HepG2 (cell line): Measurements from ENCODE around the gene TADA2B. TPM values are rescaled to one million over a fixed set of nuclear protein-coding genes. Genes with fewer than 3 reads are reported as not detected.
A peak's percentile ranks its signal among the peaks of the same experiment; 100 is the strongest.

ENCODE experiments used
- ASH2L ChIP-seq: fragments of 300-600, 200-600 bp; sonication (generic); IDR thresholded peaks from 2 replicates; pipeline ENCODE4 v1.7.0; 2017; ENCODE audit warnings: low read depth, mild to moderate bottlenecking, moderate library complexity, mixed read lengths, low read length; ENCODE audit not compliant: insufficient read length
- CENPBD1 ChIP-seq: sonication (generic); formaldehyde crosslinking; IDR thresholded peaks from 2 replicates; pipeline ENCODE4 v1.8.0; 2022; ENCODE audit warnings: missing genetic modification reagents, low read depth, mild to moderate bottlenecking, borderline replicate concordance
- FOXK1 ChIP-seq: sonication (generic); formaldehyde crosslinking; IDR thresholded peaks from 2 replicates; pipeline ENCODE4 v1.4.0; 2020; ENCODE audit warnings: low read depth, missing genetic modification reagents, borderline replicate concordance
- ISL2 ChIP-seq: sonication (generic); formaldehyde crosslinking; IDR thresholded peaks from 2 replicates; pipeline ENCODE4 v1.5.0; 2020; ENCODE audit warnings: missing genetic modification reagents
- JUNB ChIP-seq: sonication (generic); formaldehyde crosslinking; IDR thresholded peaks from 2 replicates; pipeline ENCODE4 v1.8.0; 2022; ENCODE audit warnings: missing genetic modification reagents, mild to moderate bottlenecking, borderline replicate concordance
- KDM6A ChIP-seq: IDR thresholded peaks from 2 replicates; pipeline ENCODE4 v1.6.1; 2016; ENCODE audit warnings: low read depth
- MAFK ChIP-seq, 2 experiments: IDR thresholded peaks in 1 of 2; conservative IDR thresholded peaks in 1 of 2; 2 replicates each; pipeline ENCODE4 v1.6.1; 2011; ENCODE audit warnings: improper control_type of control experiment in 2 of 2, low read length in 2 of 2
- MBD4 ChIP-seq: IDR thresholded peaks from 2 replicates; pipeline ENCODE4 v1.6.1; 2012; ENCODE audit warnings: low read length, inconsistent platforms, borderline replicate concordance
- PCBP2 ChIP-seq: fragments of 200-400 bp; formaldehyde crosslinking; optimal IDR thresholded peaks from 2 replicates; pipeline ENCODE3; 2018; ENCODE audit warnings: low read length, low read depth; ENCODE audit not compliant: poor library complexity, severe bottlenecking
- PHF20 ChIP-seq: sonication (generic); formaldehyde crosslinking; IDR thresholded peaks from 2 replicates; pipeline ENCODE4 v1.5.0; 2020; ENCODE audit warnings: mild to moderate bottlenecking, missing genetic modification reagents
- RBFOX2 ChIP-seq: fragments of 200-400 bp; formaldehyde crosslinking; IDR thresholded peaks from 2 replicates; pipeline ENCODE4 v1.6.1; 2017; ENCODE audit warnings: low read depth, mild to moderate bottlenecking, low read length
- RFXAP ChIP-seq: sonication (generic); formaldehyde crosslinking; IDR thresholded peaks from 2 replicates; pipeline ENCODE4 v1.4.0; 2020; ENCODE audit warnings: missing genetic modification reagents, borderline replicate concordance
- SAFB2 ChIP-seq: sonication (generic); formaldehyde crosslinking; IDR thresholded peaks from 2 replicates; pipeline ENCODE4 v1.5.1; 2020; ENCODE audit warnings: missing genetic modification reagents, low read depth, mild to moderate bottlenecking, borderline replicate concordance
- SMAD9 ChIP-seq: sonication (generic); formaldehyde crosslinking; IDR thresholded peaks from 2 replicates; pipeline ENCODE4 v1.5.1; 2020; ENCODE audit warnings: mild to moderate bottlenecking, missing genetic modification reagents
- THYN1 ChIP-seq: sonication (generic); formaldehyde crosslinking; IDR thresholded peaks from 2 replicates; pipeline ENCODE4 v1.8.1; 2023; ENCODE audit warnings: low read depth, mild to moderate bottlenecking, moderate library complexity, missing genetic modification reagents, borderline replicate concordance
- TOPORS ChIP-seq: sonication (generic); formaldehyde crosslinking; IDR thresholded peaks from 2 replicates; pipeline ENCODE4 v1.8.0; 2023; ENCODE audit warnings: mild to moderate bottlenecking, missing genetic modification reagents
- ZC3H13 ChIP-seq: sonication (generic); formaldehyde crosslinking; IDR thresholded peaks from 2 replicates; pipeline ENCODE4 v1.8.1; 2023; ENCODE audit warnings: mild to moderate bottlenecking, missing genetic modification reagents, moderate library complexity
- ZNF121 ChIP-seq: sonication (generic); formaldehyde crosslinking; IDR thresholded peaks from 2 replicates; pipeline ENCODE4 v1.5.0; 2020; ENCODE audit warnings: mild to moderate bottlenecking, missing genetic modification reagents
- ZNF224 ChIP-seq: sonication (generic); formaldehyde crosslinking; IDR thresholded peaks from 2 replicates; pipeline ENCODE4 v1.5.0; 2020; ENCODE audit warnings: mild to moderate bottlenecking, missing genetic modification reagents
- ZNF234 ChIP-seq: sonication (generic); formaldehyde crosslinking; conservative IDR thresholded peaks from 2 replicates; pipeline ENCODE4 v1.5.1; 2020; ENCODE audit warnings: mild to moderate bottlenecking, missing genetic modification reagents
- ZNF263 ChIP-seq: sonication (generic); formaldehyde crosslinking; IDR thresholded peaks from 2 replicates; pipeline ENCODE4 v1.4.0; 2020; ENCODE audit warnings: missing genetic modification reagents
- ZNF383 ChIP-seq: sonication (generic); formaldehyde crosslinking; IDR thresholded peaks from 2 replicates; pipeline ENCODE4 v1.4.0; 2020; ENCODE audit warnings: missing genetic modification reagents, mild to moderate bottlenecking, borderline replicate concordance
- ZNF431 ChIP-seq: sonication (generic); formaldehyde crosslinking; IDR thresholded peaks from 2 replicates; pipeline ENCODE4 v1.9.0; 2022; ENCODE audit warnings: missing genetic modification reagents, low read depth, mild to moderate bottlenecking, borderline replicate concordance
- ZNF660 ChIP-seq: sonication (generic); formaldehyde crosslinking; IDR thresholded peaks from 2 replicates; pipeline ENCODE4 v1.5.1; 2020; ENCODE audit warnings: mild to moderate bottlenecking, low read depth, missing genetic modification reagents, borderline replicate concordance
- polyA plus RNA-seq, 8 experiments: library from polyadenylated mRNA; depleted of rRNA in 3 of 8; stranded (reverse) in 7 of 8; unstranded in 1 of 8; fragments of >200 nt; fragmentation: Illumina TruSeq in 4 of 8; extraction: Trizol in 4 of 8; gene quantifications; 2 replicates each; pipeline versions ENCODE4 v1.2.1 to v1.2.3, GENCODE V29; 2011 to 2016; ENCODE audit warnings: low read depth in 4 of 8, missing spikeins in 1 of 8, mixed read lengths in 1 of 8; ENCODE audit not compliant: insufficient read depth in 1 of 8
- total RNA-seq, 5 experiments: library from RNA; depleted of rRNA; stranded (reverse); fragments of >200 nt; fragmentation: Illumina TruSeq; extraction: Trizol; gene quantifications; 2 replicates each; pipeline ENCODE4 v1.2.3, GENCODE V29; 2016; ENCODE audit warnings: low read depth in 1 of 5
- TF ChIP-seq, protein P1 (sequence below): sonication (generic); formaldehyde crosslinking; IDR thresholded peaks from 2 replicates; pipeline ENCODE4 v1.4.0; 2020; ENCODE audit warnings: low read depth, mild to moderate bottlenecking, missing genetic modification reagents
- TF ChIP-seq, protein P2 (sequence below): sonication (generic); formaldehyde crosslinking; IDR thresholded peaks from 2 replicates; pipeline ENCODE4 v1.9.0; 2021; ENCODE audit warnings: missing genetic modification reagents, borderline replicate concordance

TADA2B gene
- total and polyA plus RNA-seq, 2 of the 13 experiments (the other 11 are each of a cell fraction or from before 2014, with no cell fraction given), result 4.6 to 8.9 TPM

- no peak for TF ChIP-seq CENPBD1 (CRISPR knock-in tag)
- TF ChIP-seq ASH2L, result no peak
- TF ChIP-seq RFXAP (CRISPR knock-in tag), result peak; percentile 98
- TF ChIP-seq KDM6A (CRISPR knock-in tag), result no peak
- no peak for TF ChIP-seq ZNF234 (CRISPR knock-in tag)
- TF ChIP-seq SMAD9, result no peak
- TF ChIP-seq ZNF383 (CRISPR knock-in tag), result no peak
- peak; percentile 73 for TF ChIP-seq ZNF121 (CRISPR knock-in tag)
- no peak for TF ChIP-seq PCBP2
- TF ChIP-seq ISL2 (CRISPR knock-in tag), result no peak
- no peak for TF ChIP-seq TOPORS (CRISPR knock-in tag)
- no peak for TF ChIP-seq ZNF224 (CRISPR knock-in tag)
- TF ChIP-seq MAFK (conservative IDR thresholded peaks at IDR 0.05 in 1 of 2, IDR thresholded peaks at IDR 0.05 in 1 of 2; ENCODE audit: low read length in 2 of 2), result no peak
- TF ChIP-seq ZC3H13, result no peak
- TF ChIP-seq, protein P1, sequence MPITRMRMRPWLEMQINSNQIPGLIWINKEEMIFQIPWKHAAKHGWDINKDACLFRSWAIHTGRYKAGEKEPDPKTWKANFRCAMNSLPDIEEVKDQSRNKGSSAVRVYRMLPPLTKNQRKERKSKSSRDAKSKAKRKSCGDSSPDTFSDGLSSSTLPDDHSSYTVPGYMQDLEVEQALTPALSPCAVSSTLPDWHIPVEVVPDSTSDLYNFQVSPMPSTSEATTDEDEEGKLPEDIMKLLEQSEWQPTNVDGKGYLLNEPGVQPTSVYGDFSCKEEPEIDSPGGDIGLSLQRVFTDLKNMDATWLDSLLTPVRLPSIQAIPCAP, result no peak
- TF ChIP-seq JUNB, result no peak
- TF ChIP-seq, protein P2, sequence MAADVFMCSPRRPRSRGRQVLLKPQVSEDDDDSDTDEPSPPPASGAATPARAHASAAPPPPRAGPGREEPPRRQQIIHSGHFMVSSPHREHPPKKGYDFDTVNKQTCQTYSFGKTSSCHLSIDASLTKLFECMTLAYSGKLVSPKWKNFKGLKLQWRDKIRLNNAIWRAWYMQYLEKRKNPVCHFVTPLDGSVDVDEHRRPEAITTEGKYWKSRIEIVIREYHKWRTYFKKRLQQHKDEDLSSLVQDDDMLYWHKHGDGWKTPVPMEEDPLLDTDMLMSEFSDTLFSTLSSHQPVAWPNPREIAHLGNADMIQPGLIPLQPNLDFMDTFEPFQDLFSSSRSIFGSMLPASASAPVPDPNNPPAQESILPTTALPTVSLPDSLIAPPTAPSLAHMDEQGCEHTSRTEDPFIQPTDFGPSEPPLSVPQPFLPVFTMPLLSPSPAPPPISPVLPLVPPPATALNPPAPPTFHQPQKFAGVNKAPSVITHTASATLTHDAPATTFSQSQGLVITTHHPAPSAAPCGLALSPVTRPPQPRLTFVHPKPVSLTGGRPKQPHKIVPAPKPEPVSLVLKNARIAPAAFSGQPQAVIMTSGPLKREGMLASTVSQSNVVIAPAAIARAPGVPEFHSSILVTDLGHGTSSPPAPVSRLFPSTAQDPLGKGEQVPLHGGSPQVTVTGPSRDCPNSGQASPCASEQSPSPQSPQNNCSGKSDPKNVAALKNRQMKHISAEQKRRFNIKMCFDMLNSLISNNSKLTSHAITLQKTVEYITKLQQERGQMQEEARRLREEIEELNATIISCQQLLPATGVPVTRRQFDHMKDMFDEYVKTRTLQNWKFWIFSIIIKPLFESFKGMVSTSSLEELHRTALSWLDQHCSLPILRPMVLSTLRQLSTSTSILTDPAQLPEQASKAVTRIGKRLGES (CRISPR knock-in tag), result no peak
- TF ChIP-seq ZNF263 (CRISPR knock-in tag), result 0 out of 2 replicates have a peak, but pooled peaks have one; percentile 61
- TF ChIP-seq PHF20 (CRISPR knock-in tag), result no peak
- TF ChIP-seq SAFB2 (CRISPR knock-in tag), result no peak
- no peak for TF ChIP-seq ZNF660 (CRISPR knock-in tag)
- TF ChIP-seq THYN1 (CRISPR knock-in tag), result no peak
- TF ChIP-seq RBFOX2, result no peak
- TF ChIP-seq FOXK1 (CRISPR knock-in tag), result no peak
- no peak for TF ChIP-seq ZNF431 (CRISPR knock-in tag)
- no peak for TF ChIP-seq MBD4
Measured at GRCh38 chr4:7042503-7043283, 479 bp upstream of the TADA2B start (continued).
